COLO668 (cell line): ENCODE data around the gene ULBP1.
A peak's percentile ranks its signal among the peaks of the same experiment; 100 is the strongest.
"Not testable (repeated sequence)": the region's sequence is repeated elsewhere in the genome, so short reads cannot be mapped to it uniquely, and the experiment has no call there.

Experiments used
- DNase-seq: peaks from one replicate; lab custom pipeline; 2025; ENCODE audit not compliant: unreplicated experiment; lab: John Stamatoyannopoulos, UW

The ULBP1 gene, protein sequence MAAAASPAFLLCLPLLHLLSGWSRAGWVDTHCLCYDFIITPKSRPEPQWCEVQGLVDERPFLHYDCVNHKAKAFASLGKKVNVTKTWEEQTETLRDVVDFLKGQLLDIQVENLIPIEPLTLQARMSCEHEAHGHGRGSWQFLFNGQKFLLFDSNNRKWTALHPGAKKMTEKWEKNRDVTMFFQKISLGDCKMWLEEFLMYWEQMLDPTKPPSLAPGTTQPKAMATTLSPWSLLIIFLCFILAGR

DNA sequence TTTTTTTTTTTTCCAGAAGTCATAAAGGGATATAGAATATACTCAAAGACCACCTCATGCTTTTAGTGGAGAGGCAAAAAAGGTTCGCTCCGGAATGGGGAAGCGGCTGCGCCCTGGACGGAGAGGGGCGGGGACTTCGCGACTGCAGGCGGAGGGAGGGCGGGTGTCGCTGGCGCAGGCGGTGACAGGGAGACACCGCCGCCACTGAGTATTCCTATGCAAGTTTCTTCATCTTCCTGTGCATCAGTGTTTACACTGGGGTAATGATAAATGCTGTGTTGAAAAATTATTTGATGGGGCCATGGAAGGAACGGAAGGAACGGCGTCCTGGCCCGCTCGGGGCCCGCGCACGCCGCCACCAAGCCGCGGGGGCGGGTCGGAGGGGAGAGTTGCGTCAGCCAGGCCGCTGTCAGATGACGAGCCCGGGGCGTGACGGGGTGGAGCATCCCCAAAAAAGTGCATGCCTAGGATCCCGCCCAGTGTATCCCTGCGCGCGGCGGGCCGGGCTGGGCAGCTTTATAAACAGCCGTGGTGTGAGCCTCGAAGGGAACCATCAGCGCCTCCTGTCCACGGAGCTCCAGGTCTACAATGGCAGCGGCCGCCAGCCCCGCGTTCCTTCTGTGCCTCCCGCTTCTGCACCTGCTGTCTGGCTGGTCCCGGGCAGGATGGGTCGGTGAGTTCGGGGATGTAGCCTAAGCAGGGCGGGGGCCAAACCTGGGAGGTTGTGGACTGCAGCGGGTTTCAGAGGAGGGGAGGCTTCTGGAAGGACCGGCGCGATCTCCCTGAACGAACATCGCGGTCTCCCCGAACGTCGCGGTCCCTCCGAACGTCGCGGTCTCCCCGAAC lies at the start of gene ULBP1:
Gene ULBP1 (plus strand): TSS at position 482 of the 846 bp plus-strand sequence. CDS start 107 bp downstream, at position 589.
- peak; percentile 83 for DNase-seq

DNA sequence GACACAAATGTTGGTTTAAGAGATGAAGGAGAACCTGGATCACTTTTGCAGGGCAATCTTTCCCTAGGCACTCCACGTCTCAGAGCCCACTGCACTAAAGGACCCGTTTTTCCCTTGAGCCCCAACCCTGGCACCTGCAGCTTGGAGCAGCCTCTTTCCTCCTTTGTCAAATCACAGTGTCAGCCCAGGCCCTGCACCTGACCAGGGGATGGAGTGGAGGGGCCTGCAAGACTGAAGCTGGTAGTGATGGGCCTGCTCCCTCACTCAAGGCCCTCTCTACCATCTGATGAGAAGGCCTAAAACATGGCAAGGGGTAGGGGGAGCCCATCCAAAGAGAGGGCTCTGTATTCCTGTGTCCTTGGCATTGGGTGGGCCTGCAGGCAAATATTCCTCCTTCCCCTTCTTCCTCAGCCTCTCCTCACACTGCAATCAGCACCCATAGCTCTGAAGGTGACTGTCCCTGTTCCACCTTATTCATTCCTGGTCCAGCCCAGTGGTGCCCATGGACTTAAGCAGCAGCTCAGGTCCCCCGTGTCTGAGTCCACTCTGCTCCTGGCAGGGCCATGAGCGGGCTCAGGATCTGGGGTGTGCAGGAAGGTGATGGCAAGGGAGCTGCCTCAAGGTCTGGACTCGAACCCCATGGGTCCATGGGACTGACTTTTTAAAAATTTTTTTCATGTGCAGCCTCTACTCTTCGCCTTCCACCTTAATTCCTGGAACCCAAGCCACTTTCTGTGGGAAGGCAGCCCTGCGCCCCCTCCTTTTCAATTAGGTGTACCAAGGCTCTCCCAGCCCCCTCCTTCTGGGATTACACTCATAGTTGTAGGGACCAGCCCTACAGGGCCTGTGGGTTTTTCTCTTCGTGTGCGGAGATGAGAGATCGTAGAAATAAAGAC lies 47.5 kb upstream of the ULBP1 start:
- no peak for DNase-seq

DNA sequence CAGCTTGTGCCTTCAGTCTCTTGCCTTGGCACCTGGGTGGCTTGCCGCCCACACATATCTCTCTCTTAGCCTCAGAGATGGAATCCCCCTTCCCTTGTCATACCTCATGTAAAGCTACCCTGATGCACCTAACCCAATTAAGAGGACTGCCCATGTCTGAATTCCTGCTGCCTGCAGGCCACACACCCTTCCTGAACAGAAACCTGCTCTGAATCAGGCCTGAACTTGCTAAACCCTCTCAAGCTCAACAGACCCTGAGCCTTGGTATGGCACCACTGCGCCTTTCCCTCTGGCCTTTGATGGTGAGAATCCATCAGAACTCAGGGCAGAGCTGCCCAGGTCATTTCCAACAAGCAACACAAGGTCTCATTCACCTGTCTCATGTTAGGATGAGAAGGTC lies 46.1 kb upstream of the ULBP1 start:
- no peak for DNase-seq

DNA sequence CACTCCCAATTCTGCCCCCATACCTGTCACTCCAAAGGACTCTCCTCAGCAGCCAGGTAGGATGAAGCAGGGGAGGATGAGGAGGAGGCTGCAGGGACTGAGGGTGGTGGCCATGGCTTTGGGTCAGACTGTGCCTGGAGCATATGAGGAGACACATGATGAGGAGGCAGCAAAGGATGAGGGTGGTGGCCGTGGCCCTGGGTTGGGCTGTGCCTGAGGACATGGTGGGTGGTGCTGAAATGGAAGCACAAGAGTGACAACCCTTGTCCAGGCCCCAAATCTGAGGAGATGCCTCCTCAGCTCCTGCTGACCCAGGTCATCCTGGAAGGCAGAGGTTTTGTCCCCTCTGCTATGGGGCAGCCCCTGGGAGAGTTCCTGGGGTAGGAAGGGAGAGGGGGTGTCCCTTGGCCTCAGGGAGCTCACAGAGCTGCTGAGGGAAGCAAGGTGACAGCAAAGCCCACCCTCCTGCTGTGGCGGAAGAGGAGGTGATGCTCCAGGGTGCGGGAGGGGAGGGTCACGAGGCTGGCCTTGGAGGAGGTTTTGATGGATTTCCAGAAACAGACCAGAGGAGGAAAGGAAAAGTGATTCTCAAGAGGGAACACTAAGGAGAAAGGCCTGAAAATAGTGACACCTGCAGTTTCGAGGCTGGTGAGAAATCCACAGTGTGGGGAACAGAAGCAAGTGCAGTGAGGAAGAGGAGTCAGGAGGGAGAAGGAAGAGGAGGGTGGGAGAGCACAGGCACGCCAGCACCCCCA lies 45.4 kb upstream of the ULBP1 start:
- no peak for DNase-seq

DNA sequence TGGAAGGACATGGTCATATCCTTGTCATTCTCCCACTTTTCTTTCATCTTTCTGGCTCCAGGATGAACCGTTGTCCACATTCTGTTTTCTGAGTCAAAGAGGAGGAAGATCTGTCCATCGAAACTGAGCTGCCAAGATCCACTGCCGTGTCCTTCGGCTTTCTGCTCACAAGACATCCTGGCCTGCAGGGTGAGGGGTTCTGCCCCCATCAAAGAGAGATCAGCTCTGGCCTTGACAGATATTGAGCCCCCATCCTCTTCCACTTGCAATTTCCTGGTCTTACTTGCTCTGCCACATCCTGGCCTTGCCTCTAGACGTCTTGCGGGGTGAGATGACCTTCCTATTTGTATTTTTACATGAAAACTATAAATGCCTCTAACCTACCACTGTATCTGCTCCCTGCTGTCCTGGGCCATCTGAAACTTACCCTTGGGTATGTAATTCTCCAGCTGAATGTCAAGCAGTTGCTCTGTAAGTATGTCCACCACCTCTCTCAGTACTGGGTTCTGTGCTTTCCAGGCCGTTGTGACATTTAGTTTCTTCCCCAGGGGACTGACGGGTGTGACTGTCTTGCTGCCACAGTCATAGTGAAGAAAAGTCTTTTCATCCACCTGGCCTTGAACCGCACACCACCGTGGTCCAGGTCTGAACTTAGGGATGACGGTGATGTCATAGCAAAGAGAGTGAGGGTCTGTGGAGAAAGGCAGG lies 44.5 kb upstream of the ULBP1 start:
- not testable (repeated sequence) for DNase-seq

DNA sequence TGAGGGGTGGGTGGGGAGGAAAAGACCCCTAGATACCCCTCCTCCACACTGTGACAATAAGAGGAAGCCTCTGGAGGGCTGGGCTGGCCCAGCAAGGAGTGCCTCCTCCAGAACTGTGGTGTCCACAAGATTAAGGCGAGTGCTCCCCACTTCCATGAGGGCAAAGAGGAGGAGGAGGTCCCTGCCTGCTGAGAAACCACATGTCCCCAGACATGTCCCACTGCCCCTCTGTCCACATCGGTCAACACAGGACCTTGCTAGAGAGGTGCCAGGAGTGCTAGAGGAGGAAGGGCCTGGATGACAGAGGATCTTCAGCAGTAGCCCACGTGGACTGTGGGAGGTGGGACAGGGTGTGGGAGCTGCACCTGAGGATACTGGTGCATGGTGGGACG lies 43.9 kb upstream of the ULBP1 start:
- no peak for DNase-seq

DNA sequence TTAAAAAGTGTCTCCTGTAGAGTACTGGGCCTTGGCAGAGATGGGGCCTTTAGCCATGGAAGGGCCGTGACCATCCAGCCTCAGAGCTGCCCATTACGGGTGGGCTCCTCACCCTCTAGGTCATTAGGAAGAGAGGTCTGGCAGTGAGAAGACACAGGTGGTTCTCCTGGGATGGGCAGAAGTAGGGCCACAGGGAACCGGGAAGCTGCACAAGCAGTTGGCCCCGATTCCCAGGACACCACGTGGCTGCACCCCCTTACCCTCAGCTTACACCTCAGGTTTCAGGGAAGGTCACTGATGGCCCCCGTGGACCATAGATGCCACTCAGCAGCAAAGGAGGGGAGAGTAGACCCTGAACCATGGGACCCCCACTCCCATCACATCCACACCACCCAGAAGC lies 42.4 kb upstream of the ULBP1 start:
- no peak for DNase-seq

DNA sequence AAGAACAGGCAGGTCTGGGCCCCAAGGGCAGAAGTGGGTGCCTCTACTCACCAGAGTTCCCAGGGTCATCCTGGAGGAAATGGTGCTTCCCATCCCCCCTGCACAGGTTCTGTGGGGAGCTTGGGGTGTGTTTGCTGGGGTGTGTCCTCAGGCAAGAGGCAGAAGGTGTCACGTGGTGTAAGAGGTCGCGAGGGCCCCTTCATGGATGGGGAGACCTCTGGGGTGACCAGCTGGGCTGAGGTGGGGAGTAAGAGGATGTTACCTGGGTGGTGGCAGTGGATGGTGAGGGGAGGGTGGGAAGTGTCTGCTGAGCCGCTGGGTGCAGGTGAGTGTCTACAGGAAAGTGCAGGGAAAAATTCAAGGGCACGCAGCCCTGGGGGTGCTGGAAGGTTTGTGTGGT lies 41.7 kb upstream of the ULBP1 start:
- DNase-seq = not testable (repeated sequence)

DNA sequence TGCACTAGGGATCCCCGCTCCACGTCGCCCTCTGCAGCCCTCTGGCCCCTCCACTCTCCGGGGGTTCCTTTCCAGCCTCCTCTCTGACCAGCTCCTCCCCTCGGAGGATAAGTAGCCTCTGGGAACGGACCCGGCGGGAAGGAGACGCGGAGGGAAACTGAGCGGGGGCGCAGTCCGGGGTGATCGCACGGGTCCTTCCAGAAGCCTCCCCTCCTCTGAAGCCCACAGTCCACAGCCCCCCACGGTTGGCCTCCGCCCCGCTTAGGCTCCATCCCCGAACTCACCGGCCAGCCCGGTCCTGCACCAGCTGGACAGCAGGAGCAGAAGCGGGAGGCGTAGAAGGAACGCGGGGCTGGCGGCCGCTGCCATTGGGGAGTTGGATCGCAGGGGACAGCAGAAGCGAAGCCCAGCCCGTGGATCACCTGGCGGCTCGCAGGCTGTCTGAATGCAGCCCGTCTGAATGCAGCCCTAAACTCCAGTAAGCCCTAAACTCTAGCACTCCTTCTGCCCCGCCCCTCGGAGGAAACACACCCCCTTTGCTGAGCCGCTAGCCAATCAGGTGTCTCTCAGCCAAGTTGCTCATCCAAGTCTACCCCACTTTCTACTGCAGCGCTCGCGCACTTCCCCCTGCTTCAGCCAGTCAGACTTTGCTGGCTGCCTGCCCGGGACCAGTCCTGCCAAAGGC lies 41.0 kb upstream of the ULBP1 start, which contains the start of gene RAET1G:
Gene RAET1G (minus strand): TSS at position 480 of the 685 bp plus-strand sequence. CDS start 111 bp downstream, at position 369.
- DNase-seq = peak; percentile 49

DNA sequence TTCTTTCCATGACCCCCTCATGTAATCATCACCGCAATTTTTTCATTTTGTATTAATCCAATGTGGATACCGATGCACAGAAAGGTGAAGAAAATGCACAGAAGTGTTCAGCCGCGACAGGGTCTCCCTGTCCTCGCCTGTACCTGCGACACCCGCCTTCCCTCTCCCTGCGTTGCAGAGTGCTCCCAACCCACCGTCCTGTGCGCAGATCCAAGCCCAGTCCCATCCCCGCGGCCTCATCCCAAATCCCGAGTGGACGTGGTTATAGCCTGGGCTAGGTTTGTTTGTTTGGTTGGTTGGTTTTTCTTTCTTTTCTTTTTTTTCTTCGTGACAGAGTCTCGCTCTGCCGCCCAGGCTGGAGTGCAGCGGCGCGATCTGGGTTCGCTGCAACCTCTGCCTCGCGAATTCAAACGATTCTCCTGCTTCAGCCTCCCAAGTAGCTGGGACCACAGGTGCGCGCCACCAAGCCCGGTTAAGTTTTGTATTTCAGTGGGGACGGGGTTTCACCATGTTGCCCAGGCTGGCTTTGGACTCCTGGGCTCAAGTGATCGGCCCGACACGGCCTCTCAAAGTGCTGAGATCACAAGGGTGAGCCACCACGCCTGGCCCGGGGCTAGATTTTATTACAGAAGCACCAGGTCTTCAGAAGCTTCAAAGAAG lies 40.3 kb upstream of the ULBP1 start:
- no peak for DNase-seq

DNA sequence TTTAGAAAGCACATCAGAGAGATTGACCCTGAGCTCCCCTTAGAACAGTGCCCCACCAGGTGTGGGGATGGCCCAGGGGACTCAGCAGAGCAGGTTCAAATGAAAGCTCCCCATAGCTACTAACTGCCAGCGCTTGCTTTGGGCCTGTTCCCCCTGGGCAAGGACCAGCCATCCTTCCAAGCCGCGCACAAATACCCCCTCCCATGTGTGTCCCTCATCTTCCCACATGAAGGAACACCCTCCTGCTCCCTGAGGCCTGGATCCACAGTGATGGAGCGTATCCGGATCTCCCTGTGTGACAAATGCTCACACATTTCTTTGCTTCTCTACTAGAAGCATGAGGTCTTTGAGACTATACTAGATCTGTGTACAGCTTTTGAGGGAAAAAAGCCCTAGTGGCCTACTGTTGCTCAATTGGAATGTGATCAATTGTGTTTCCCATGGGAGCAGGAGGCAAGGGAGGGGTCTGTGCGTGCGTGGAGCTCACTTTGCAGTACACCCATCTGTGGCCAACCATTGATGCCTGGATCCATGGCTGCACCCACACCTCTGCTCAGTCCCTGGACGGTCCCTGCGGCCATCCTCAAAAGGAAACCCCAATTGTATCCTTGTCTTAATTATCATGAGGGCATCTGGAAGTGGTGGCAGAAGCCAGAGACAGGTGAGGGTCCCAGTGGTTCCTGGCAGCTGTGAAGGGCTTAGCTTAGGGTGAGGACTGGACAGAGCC lies 39.4 kb upstream of the ULBP1 start:
- no peak for DNase-seq

DNA sequence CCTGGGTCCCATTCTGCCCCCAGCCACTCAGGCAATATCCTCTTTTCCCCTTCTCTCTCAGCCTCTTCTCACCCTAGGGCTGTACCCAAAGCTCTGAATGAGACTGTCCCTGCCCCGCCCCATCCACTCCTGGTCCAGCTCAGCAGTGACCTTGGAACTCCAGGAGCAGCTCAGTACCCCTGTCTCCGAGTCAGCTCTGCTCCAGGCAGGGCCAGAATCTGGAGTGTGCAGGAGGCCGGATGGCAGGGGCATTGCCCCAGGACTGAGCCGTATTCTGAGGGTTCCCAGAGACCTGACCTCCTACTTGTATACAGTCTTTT lies 38.9 kb upstream of the ULBP1 start:
- DNase-seq = no peak

DNA sequence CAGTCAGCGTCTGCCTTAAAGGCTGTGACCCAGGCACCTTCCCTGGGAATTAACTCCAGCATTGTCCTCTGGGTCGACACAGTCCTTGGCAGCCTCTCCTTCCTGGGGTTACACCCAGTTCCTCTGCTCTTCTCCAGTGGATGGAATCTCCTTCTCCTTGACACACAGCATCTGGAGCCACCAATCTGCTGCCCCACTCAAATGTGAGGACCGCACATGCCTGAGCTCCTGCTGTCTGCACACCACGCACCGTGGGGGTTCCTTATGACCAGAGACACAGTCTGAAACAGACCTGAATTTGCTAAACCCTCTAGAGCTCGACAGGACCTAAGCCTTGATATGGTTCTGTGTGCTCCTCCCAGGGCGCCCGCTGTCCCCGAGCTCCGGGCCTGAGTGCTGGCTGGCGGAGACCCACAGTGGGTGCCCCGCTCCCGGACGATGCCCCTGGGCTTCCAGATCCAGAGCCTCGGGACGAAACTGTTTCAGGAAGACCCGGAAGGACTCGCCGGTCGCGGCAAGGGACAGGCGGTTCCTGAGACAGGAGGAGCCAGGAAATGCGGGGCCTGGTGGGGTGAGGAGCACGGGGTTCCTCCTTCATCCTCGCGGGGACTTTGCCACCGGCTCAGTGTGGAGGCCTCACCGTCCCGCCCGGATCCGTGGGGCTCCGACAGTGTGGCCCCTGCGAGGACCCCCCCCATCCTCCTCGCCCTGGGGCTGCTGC lies 38.3 kb upstream of the ULBP1 start:
- peak; percentile 22 for DNase-seq

DNA sequence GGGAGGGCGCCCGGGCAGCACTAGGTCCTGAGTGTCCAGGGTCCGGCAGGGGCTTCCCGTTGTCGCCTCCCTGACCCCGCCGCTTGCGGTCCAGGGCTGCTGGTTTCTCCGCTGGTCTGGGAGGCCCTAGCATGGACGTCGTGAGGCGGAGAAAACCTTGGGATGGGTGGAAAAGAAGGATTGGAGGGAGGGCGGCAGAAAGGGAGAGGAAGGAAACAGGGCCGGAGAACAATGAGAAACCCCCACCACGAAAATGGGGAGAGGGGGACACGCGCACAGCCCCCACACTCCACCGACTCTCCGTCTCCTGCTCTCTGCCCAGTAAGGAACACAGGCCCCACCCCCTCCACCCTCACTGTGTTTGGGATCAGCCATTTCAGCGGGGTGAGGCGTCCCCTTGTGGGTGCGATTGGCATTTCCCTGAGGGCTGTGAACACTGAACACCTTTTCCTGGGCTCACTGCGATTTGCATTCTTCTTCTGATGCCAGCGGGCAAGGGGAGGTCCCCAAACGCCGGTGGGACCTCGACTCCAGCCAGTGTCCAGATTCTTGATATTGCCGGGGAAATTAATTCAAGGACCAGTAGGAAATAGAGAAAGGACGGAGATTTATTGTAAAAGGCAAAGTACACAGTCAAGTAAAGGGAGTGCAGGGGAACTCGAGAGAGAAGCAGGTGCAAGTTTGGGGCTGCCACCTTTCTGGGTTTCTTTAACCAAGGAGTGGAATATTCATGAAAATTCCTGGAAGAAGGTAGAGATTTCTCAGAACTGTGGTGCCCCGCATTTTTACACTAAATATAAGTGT lies 37.6 kb upstream of the ULBP1 start:
- DNase-seq = peak; percentile 77

DNA sequence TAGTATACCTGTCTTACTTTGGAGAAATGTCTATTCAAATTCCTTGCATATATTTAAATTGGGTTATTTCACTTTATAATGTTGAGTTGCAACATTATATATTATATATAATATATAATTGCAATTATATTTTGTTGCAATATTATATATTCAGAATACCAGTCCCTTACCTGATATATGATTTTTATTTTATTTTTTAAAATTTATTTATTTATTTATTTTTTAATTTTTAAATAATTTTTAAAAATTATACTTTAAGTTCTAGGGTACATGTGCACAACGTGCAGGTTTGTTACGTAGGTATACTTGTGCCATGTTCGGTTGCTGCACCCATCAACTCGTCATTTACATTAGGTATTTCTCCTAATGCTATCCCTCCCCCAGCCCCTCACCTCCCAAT lies 36.7 kb upstream of the ULBP1 start:
- not testable (repeated sequence) for DNase-seq

DNA sequence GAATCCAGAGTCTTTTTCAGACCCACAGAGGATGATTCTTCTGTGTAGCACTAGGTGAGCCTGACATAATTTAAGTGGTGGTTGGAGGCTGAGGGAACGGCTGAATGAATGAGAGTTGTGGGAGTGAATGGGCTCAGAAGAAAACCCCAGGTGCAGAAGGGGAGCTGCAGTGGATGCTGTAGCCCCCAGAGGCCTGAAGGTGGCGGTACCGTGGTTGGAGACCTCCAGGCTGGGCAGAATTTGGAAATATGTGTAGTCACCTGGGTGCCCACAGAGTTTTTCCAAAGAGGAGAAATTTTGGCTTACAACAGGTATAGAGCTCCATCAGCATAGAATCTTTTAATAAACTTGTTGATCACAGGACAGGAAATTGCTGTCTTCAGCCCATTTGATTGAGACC lies 34.3 kb upstream of the ULBP1 start:
- no peak for DNase-seq

DNA sequence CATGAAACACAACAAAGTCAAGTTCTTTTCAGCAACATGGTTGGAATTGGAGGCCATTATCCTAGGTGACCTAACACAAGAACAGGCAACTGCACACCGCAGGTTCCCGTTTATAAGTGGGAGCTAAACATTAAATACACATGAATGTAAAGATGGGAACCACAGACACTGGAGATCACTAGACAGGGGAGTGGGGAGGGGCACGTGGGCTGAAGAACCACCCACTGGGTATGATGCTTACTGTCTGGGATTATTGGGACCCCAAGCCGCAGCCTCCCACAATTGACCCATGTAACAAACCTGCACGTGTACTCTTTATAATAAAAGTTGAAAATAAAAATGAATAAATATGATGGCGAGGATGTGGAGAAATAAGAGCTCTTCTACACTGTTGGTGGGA lies 32.2 kb upstream of the ULBP1 start:
- DNase-seq = no peak
